Transverse colon (tissue), 4 donors: ENCODE data around the gene AMELY. TPM values are rescaled to one million over a fixed set of nuclear protein-coding genes. Genes with fewer than 3 reads are reported as not detected.

Source experiments
- DNase-seq: peaks from one replicate; pipeline ENCODE4 v3.0.0-alpha.2; 2019
- H3K27ac ChIP-seq, 4 donors: fragments of 200-600 bp; sonication (generic); 2 replicates each; pipeline ENCODE4 v1.5.1; 2016 to 2018; ENCODE audit warnings: inconsistent platforms in 4 of 4
- H3K27me3 ChIP-seq: fragments of 200-600 bp; sonication (generic); 2 replicates; pipeline ENCODE4 v1.5.1; 2017; ENCODE audit warnings: inconsistent platforms
- H3K36me3 ChIP-seq, 4 donors: fragments of 200-600 bp; sonication (generic); 2 replicates each; pipeline ENCODE4 v1.5.1; 2017 to 2019; ENCODE audit warnings: inconsistent platforms in 4 of 4
- H3K4me1 ChIP-seq, 4 donors: fragments of 200-600 bp; sonication (generic); 2 replicates each; pipeline ENCODE4 v1.5.1; 2017 to 2020; ENCODE audit warnings: inconsistent platforms in 4 of 4
- H3K4me3 ChIP-seq, 4 donors: fragments of 200-600 bp; sonication (generic); 1 replicate in 1 of 4; 2 replicates in 3 of 4; pipeline versions ENCODE4 v1.5.1 to v1.6.1; 2017 to 2019; ENCODE audit warnings: inconsistent platforms in 4 of 4
- H3K9me3 ChIP-seq, 2 donors: fragments of 200-600 bp; sonication (generic); 2 replicates each; pipeline ENCODE4 v1.5.1; 2017 to 2019; ENCODE audit warnings: inconsistent platforms in 2 of 2
- CTCF ChIP-seq, 5 experiments: fragments of 200-600 bp in 3 of 5; fragments of 450-650 bp in 2 of 5; sonication (generic) in 3 of 5; IDR thresholded peaks; 1 replicate in 2 of 5; 2 replicates in 3 of 5; pipeline ENCODE4 v1.5.1; 2016 to 2017; ENCODE audit warnings: antibody characterized with exemption in 5 of 5, inconsistent platforms in 3 of 5, mild to moderate bottlenecking in 2 of 5, moderate library complexity in 1 of 5
- EP300 ChIP-seq: sonication (generic); formaldehyde crosslinking; IDR thresholded peaks from one replicate; pipeline ENCODE4 v1.6.1; 2017; ENCODE audit warnings: antibody characterized with exemption, low read depth
- POLR2A ChIP-seq: fragments of 450-650 bp; IDR thresholded peaks from one replicate; pipeline ENCODE4 v1.6.1; 2016; ENCODE audit warnings: antibody characterized with exemption, mild to moderate bottlenecking, moderate library complexity
- POLR2AphosphoS5 ChIP-seq, 3 donors: sonication (generic); formaldehyde crosslinking; IDR thresholded peaks; one replicate each; pipeline ENCODE4 v1.6.1; 2016; ENCODE audit warnings: antibody characterized with exemption in 3 of 3
- WGBS, 2 donors: methylation state at CpG; one replicate each; pipeline ENCODE4 v1.1.5; 2018; ENCODE audit warnings: low coverage in 1 of 2; 5-methylcytosine and 5-hydroxymethylcytosine counted together
- in situ Hi-C, 4 donors: fragments of 200-750 bp; cut with MboI; loops; one replicate each; pipeline versions ENCODE4 v1.15.0 to v1.15.1; 2017; ENCODE audit warnings: low sequenced_read_pairs in 3 of 4, low pct_ligation_motif_present in 1 of 4, low pct_unique_long_range_greater_than_20kb in 1 of 4
- intact Hi-C: fragments of 100-400 bp; cut with DNase I; formaldehyde crosslinking; loops from one replicate; pipeline ENCODE4 v1.15.1; 2023; ENCODE audit warnings: low total_unique reads
- total RNA-seq, 4 donors: library from RNA; depleted of rRNA; stranded (reverse); fragments of >200 nt; gene quantifications; one replicate each; pipeline ENCODE4 v1.1.0, GENCODE V29; 2016

AMELY gene
- total RNA-seq, 4 donors from 2014 or later = not detected

- H3K9me3 ChIP-seq = no peaks in the 10 kb centered on the region
- TF ChIP-seq POLR2AphosphoS5 (IDR thresholded peaks at IDR 0.05) = no peak
- no peak for TF ChIP-seq EP300
- TF ChIP-seq CTCF (IDR thresholded peaks at IDR 0.05) = no peak
- no peak for TF ChIP-seq POLR2A
- no peaks in the 10 kb centered on the region for H3K36me3 ChIP-seq
- in situ Hi-C loops = no loop called here
- no peak overlapping the region for H3K4me3 ChIP-seq
- no peak for DNase-seq
- WGBS, 2 donors = no CpG with 5 or more reads among the region's 2 CpGs
- H3K4me1 ChIP-seq = no peaks in the 10 kb centered on the region
- no peaks in the 10 kb centered on the region for H3K27me3 ChIP-seq
- no peak overlapping the region for H3K27ac ChIP-seq
- intact Hi-C loops = no loop called here
Measured at GRCh38 chrY:6935497-6935896, 23.9 kb upstream of the AMELY start.

GRCh38 chrY:6931779-6932396, 20.3 kb upstream of the AMELY start:
- in situ Hi-C loops = no loop called here
- H3K36me3 ChIP-seq = no peaks in the 10 kb centered on the region
- TF ChIP-seq POLR2AphosphoS5 (IDR thresholded peaks at IDR 0.05) (no peak), POLR2A (no peak), CTCF (IDR thresholded peaks at IDR 0.05) (no peak), EP300 (no peak)
- H3K4me1 ChIP-seq = no peaks in the 10 kb centered on the region
- H3K4me3 ChIP-seq = no peak overlapping the region
- no peak for DNase-seq
- 68% methylated on average over 3 of the region's 4 CpGs; no CpG with 5 or more reads in 1 of the 2 donors for WGBS, 2 donors
- no peaks in the 10 kb centered on the region for H3K27me3 ChIP-seq
- no peaks in the 10 kb centered on the region for H3K9me3 ChIP-seq
- no peak overlapping the region for H3K27ac ChIP-seq
- intact Hi-C loops = no loop called here

GRCh38 chrY:6929237-6929636, 17.7 kb upstream of the AMELY start:
- Histone ChIP-seq H3K36me3 (no peaks in the 10 kb centered on the region), H3K27ac (no peak overlapping the region), H3K4me1 (no peaks in the 10 kb centered on the region), H3K27me3 (no peaks in the 10 kb centered on the region), H3K4me3 (no peak overlapping the region), H3K9me3 (no peaks in the 10 kb centered on the region)
- TF ChIP-seq POLR2A (no peak), EP300 (no peak), CTCF (IDR thresholded peaks at IDR 0.05) (no peak), POLR2AphosphoS5 (IDR thresholded peaks at IDR 0.05) (no peak)
- in situ Hi-C loops (no loop called here), intact Hi-C loops (no loop called here)
- DNase-seq = no peak
- WGBS, 2 donors = no CpG with 5 or more reads among the region's 1 CpG

DNA sequence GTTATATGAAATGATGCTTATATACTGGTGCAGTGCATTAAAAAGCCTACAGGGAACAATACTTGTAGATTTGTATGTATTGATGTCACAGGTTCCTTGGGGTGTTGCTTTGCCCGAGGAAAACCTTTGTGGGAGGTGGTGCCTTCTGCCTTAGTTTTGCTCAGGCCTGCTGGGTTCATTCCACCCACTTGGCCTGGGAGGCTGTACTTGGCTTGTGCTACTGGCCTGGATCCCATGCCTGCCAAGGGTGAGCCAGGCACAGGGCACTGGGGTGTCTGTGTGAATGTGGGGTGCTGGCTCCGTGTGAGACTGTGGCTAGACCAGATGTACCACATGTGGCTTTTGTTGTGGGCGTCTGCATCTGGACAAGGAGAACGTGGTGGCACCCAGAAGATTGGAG, 16.7 kb upstream of the AMELY start:
- no peaks in the 10 kb centered on the region for H3K4me1 ChIP-seq
- intact Hi-C loops = no loop called here
- no peak overlapping the region for H3K27ac ChIP-seq
- no peak for DNase-seq
- H3K36me3 ChIP-seq = no peaks in the 10 kb centered on the region
- H3K27me3 ChIP-seq = no peaks in the 10 kb centered on the region
- no CpG with 5 or more reads among the region's 4 CpGs for WGBS, 2 donors
- H3K9me3 ChIP-seq = no peaks in the 10 kb centered on the region
- in situ Hi-C loops = no loop called here
- TF ChIP-seq POLR2A (no peak), CTCF (IDR thresholded peaks at IDR 0.05) (no peak), POLR2AphosphoS5 (IDR thresholded peaks at IDR 0.05) (no peak), EP300 (no peak)
- no peak overlapping the region for H3K4me3 ChIP-seq
